HEK293 (cell line): ENCODE results near the gene GEN1.

ENCODE experiments used
- CTCF ChIA-PET: fragments of 350-600 bp; formaldehyde crosslinking; extraction: SDS; loops from one replicate; lab custom pipeline; 2021; ENCODE audit warnings: antibody characterized with exemption; lab: Yijun Ruan, JAX
- POLR2A ChIA-PET: fragments of 300-600 bp; formaldehyde crosslinking; extraction: SDS; loops from one replicate; lab custom pipeline; 2020; ENCODE audit warnings: antibody characterized with exemption, inconsistent platforms; lab: Yijun Ruan, JAX
- H3K27ac ChIP-seq: fragments of 200-500 bp; sonication (Bioruptor generic); 2 replicates; pipeline ENCODE4 v1.5.1; 2014; ENCODE audit warnings: low read depth, low read length, control low read depth, inconsistent platforms; ENCODE audit errors: extremely low read depth
- H3K36me3 ChIP-seq, 2 experiments: fragments of 200-500 bp in 1 of 2; sonication (Bioruptor generic) in 1 of 2; 1 replicate in 1 of 2; 2 replicates in 1 of 2; pipeline ENCODE4 v1.5.1; 2014 to 2017; ENCODE audit warnings: inconsistent platforms in 2 of 2, low read length in 2 of 2; ENCODE audit not compliant: control insufficient read depth in 2 of 2, insufficient read depth in 1 of 2
- H3K4me1 ChIP-seq: fragments of 200-500 bp; sonication (Bioruptor generic); 2 replicates; pipeline ENCODE4 v1.5.1; 2014; ENCODE audit warnings: mild to moderate bottlenecking, low read length, inconsistent platforms; ENCODE audit not compliant: control insufficient read depth, insufficient read depth
- H3K4me3 ChIP-seq: 2 replicates; pipeline ENCODE4 v1.5.1; 2011; ENCODE audit warnings: low read depth, mild to moderate bottlenecking, control low read depth, low read length, moderate library complexity
- H3K9me3 ChIP-seq: fragments of 200-500 bp; sonication (Bioruptor generic); 2 replicates; pipeline ENCODE4 v1.5.1; 2014; ENCODE audit warnings: low read depth, low read length, inconsistent platforms; ENCODE audit not compliant: control insufficient read depth, insufficient read depth
- GLI2 ChIP-seq: fragments of 450-650 bp; formaldehyde crosslinking; IDR thresholded peaks from 2 replicates; pipeline ENCODE4; 2017; ENCODE audit warnings: missing biosample characterization, missing genetic modification characterization, low read depth, borderline replicate concordance
- HOXC10 ChIP-seq: sonication (generic); formaldehyde crosslinking; IDR thresholded peaks from 2 replicates; pipeline ENCODE4 v1.8.1; 2023; ENCODE audit warnings: mild to moderate bottlenecking, missing genetic modification reagents
- HOXD13 ChIP-seq: sonication (generic); formaldehyde crosslinking; IDR thresholded peaks from 2 replicates; pipeline ENCODE4 v1.8.0; 2022; ENCODE audit warnings: missing genetic modification reagents, borderline replicate concordance
- KLF1 ChIP-seq: fragments of 450-650 bp; formaldehyde crosslinking; IDR thresholded peaks from 2 replicates; pipeline ENCODE4 v1.5.1; 2016; ENCODE audit warnings: missing biosample characterization, missing genetic modification characterization
- MZF1 ChIP-seq: fragments of 450-650 bp; formaldehyde crosslinking; IDR thresholded peaks from 2 replicates; pipeline ENCODE4 v1.5.1; 2017; ENCODE audit warnings: missing biosample characterization, missing genetic modification characterization, borderline replicate concordance
- OSR2 ChIP-seq: fragments of 450-650 bp; formaldehyde crosslinking; IDR thresholded peaks from 2 replicates; pipeline ENCODE4 v1.5.1; 2016; ENCODE audit warnings: missing biosample characterization, missing genetic modification characterization
- PRDM10 ChIP-seq: fragments of 450-650 bp; formaldehyde crosslinking; IDR thresholded peaks from 2 replicates; pipeline ENCODE4 v1.5.1; 2016; ENCODE audit warnings: missing biosample characterization, missing genetic modification characterization
- RBAK ChIP-seq: fragments of 450-650 bp; formaldehyde crosslinking; IDR thresholded peaks from 2 replicates; pipeline ENCODE4 v1.5.1; 2016; ENCODE audit warnings: missing biosample characterization, missing genetic modification characterization
- YY2 ChIP-seq: fragments of 450-650 bp; formaldehyde crosslinking; IDR thresholded peaks from 2 replicates; pipeline ENCODE4 v1.5.1; 2016; ENCODE audit warnings: missing biosample characterization, missing genetic modification characterization
- ZBTB26 ChIP-seq: fragments of 450-650 bp; formaldehyde crosslinking; optimal IDR thresholded peaks from 2 replicates; pipeline ENCODE3; 2016; ENCODE audit warnings: missing biosample characterization, mild to moderate bottlenecking, missing genetic modification characterization
- ZNF2 ChIP-seq: fragments of 450-650 bp; formaldehyde crosslinking; IDR thresholded peaks from 2 replicates; pipeline ENCODE4 v1.5.1; 2016; ENCODE audit warnings: missing biosample characterization, missing genetic modification characterization
- ZNF223 ChIP-seq: fragments of 450-650 bp; formaldehyde crosslinking; IDR thresholded peaks from 2 replicates; pipeline ENCODE4 v1.5.1; 2016; ENCODE audit warnings: missing biosample characterization, missing genetic modification characterization
- ZNF24 ChIP-seq: fragments of 450-650 bp; formaldehyde crosslinking; IDR thresholded peaks from 2 replicates; pipeline ENCODE4 v1.5.1; 2016; ENCODE audit warnings: missing biosample characterization, missing genetic modification characterization
- ZNF248 ChIP-seq: fragments of 450-650 bp; formaldehyde crosslinking; IDR thresholded peaks from 2 replicates; pipeline ENCODE4 v1.5.1; 2017; ENCODE audit warnings: missing biosample characterization, missing genetic modification characterization
- ZNF324 ChIP-seq: fragments of 450-650 bp; formaldehyde crosslinking; IDR thresholded peaks from 2 replicates; pipeline ENCODE4 v1.5.1; 2016; ENCODE audit warnings: missing biosample characterization, missing genetic modification characterization
- ZNF510 ChIP-seq: fragments of 450-650 bp; formaldehyde crosslinking; IDR thresholded peaks from 2 replicates; pipeline ENCODE4 v1.5.1; 2018; ENCODE audit warnings: mild to moderate bottlenecking, missing genetic modification characterization, missing biosample characterization; ENCODE audit not compliant: insufficient replicate concordance
- ZNF514 ChIP-seq: fragments of 450-650 bp; formaldehyde crosslinking; IDR thresholded peaks from 2 replicates; pipeline ENCODE4 v1.5.1; 2016; ENCODE audit warnings: missing biosample characterization, missing genetic modification characterization
- ZNF544 ChIP-seq: fragments of 450-650 bp; formaldehyde crosslinking; IDR thresholded peaks from 2 replicates; pipeline ENCODE4 v1.5.0; 2017; ENCODE audit warnings: missing biosample characterization, missing genetic modification characterization
- ZNF571 ChIP-seq: fragments of 450-650 bp; formaldehyde crosslinking; IDR thresholded peaks from 2 replicates; pipeline ENCODE4 v1.5.0; 2017; ENCODE audit warnings: missing biosample characterization, missing genetic modification characterization
- TF ChIP-seq, protein P1 (sequence below): fragments of 450-650 bp; formaldehyde crosslinking; IDR thresholded peaks from 2 replicates; pipeline ENCODE4 v1.5.1; 2017; ENCODE audit warnings: missing biosample characterization, mild to moderate bottlenecking, missing genetic modification characterization, moderate library complexity
- TF ChIP-seq, protein P2 (sequence below): fragments of 450-650 bp; formaldehyde crosslinking; IDR thresholded peaks from 2 replicates; pipeline ENCODE4 v1.5.1; 2016; ENCODE audit warnings: missing biosample characterization, missing genetic modification characterization, low read depth
- TF ChIP-seq, protein P3 (sequence below): fragments of 450-650 bp; formaldehyde crosslinking; IDR thresholded peaks from 2 replicates; pipeline ENCODE4 v1.5.1; 2017; ENCODE audit warnings: missing biosample characterization, missing genetic modification characterization

The GEN1 gene

DNA sequence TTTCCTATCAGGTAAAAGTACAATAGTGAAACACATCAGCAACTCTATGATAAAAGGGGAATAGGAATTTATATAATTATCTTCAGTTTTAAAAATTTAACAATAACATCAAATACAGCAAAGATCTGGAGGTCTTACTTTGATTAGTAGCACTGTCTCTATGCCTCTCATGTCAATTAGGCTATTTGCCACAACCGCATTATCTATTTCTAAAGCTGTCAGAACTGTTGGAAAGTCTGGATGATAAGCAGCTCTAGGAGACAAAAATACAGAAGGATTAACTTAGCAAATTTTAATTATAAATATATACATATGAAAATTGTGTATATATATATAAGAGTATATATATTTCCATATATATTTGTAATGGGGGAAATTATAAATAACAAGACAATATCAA, 45.4 kb upstream of the GEN1 start (continued):
- TF ChIP-seq PRDM10 (tag by site-specific recombination) = no peak
- TF ChIP-seq ZBTB26 = no peak
- TF ChIP-seq, protein P1, sequence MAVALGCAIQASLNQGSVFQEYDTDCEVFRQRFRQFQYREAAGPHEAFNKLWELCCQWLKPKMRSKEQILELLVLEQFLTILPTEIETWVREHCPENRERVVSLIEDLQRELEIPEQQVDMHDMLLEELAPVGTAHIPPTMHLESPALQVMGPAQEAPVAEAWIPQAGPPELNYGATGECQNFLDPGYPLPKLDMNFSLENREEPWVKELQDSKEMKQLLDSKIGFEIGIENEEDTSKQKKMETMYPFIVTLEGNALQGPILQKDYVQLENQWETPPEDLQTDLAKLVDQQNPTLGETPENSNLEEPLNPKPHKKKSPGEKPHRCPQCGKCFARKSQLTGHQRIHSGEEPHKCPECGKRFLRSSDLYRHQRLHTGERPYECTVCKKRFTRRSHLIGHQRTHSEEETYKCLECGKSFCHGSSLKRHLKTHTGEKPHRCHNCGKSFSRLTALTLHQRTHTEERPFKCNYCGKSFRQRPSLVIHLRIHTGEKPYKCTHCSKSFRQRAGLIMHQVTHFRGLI (tag by site-specific recombination) = no peak
- no peak for TF ChIP-seq HOXC10 (CRISPR knock-in tag)
- TF ChIP-seq, all 188 proteins: peak for 0

GRCh38 chr2:17709897-17710296, 44.0 kb upstream of the GEN1 start:
- Histone ChIP-seq H3K27ac (no peak overlapping the region), H3K4me1 (no peaks in the 10 kb centered on the region), H3K4me3 (no peak overlapping the region), H3K9me3 (no peaks in the 10 kb centered on the region), H3K36me3 (peaks cover 50 to 83% of the 10 kb centered on the region in 2 experiments)
- POLR2A ChIA-PET = no interaction called here
- TF ChIP-seq, protein P2, sequence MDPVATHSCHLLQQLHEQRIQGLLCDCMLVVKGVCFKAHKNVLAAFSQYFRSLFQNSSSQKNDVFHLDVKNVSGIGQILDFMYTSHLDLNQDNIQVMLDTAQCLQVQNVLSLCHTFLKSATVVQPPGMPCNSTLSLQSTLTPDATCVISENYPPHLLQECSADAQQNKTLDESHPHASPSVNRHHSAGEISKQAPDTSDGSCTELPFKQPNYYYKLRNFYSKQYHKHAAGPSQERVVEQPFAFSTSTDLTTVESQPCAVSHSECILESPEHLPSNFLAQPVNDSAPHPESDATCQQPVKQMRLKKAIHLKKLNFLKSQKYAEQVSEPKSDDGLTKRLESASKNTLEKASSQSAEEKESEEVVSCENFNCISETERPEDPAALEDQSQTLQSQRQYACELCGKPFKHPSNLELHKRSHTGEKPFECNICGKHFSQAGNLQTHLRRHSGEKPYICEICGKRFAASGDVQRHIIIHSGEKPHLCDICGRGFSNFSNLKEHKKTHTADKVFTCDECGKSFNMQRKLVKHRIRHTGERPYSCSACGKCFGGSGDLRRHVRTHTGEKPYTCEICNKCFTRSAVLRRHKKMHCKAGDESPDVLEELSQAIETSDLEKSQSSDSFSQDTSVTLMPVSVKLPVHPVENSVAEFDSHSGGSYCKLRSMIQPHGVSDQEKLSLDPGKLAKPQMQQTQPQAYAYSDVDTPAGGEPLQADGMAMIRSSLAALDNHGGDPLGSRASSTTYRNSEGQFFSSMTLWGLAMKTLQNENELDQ (tag by site-specific recombination) = no peak
- TF ChIP-seq ZNF510 (tag by site-specific recombination) = no peak
- no peak for TF ChIP-seq RBAK (tag by site-specific recombination)
- TF ChIP-seq ZNF514 = no peak
- no peak for TF ChIP-seq HOXD13 (CRISPR knock-in tag)
- TF ChIP-seq ZNF223 (tag by site-specific recombination) = no peak
- no peak for TF ChIP-seq MZF1
- no peak for TF ChIP-seq KLF1 (tag by site-specific recombination)
- no peak for TF ChIP-seq ZNF324 (tag by site-specific recombination)
- TF ChIP-seq ZNF2 (tag by site-specific recombination) = no peak
- no peak for TF ChIP-seq ZNF24 (tag by site-specific recombination)
- TF ChIP-seq YY2 = no peak
- no peak for TF ChIP-seq ZNF571 (tag by site-specific recombination)
- TF ChIP-seq GLI2 (tag by site-specific recombination) = no peak
- no peak for TF ChIP-seq ZNF544 (tag by site-specific recombination)
- no peak for TF ChIP-seq ZNF248
- TF ChIP-seq OSR2 = no peak
- TF ChIP-seq, protein P3, sequence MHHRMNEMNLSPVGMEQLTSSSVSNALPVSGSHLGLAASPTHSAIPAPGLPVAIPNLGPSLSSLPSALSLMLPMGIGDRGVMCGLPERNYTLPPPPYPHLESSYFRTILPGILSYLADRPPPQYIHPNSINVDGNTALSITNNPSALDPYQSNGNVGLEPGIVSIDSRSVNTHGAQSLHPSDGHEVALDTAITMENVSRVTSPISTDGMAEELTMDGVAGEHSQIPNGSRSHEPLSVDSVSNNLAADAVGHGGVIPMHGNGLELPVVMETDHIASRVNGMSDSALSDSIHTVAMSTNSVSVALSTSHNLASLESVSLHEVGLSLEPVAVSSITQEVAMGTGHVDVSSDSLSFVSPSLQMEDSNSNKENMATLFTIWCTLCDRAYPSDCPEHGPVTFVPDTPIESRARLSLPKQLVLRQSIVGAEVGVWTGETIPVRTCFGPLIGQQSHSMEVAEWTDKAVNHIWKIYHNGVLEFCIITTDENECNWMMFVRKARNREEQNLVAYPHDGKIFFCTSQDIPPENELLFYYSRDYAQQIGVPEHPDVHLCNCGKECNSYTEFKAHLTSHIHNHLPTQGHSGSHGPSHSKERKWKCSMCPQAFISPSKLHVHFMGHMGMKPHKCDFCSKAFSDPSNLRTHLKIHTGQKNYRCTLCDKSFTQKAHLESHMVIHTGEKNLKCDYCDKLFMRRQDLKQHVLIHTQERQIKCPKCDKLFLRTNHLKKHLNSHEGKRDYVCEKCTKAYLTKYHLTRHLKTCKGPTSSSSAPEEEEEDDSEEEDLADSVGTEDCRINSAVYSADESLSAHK (tag by site-specific recombination) = no peak
- CTCF ChIA-PET = interaction anchor here (2.3 kb wide), 1 partner anchor 10 kb away, joined by 19 read pairs; no protein-coding TSS in a partner anchor
